GM21526 (cell line): ENCODE measurements around the gene ZNF584.

ENCODE experiments used
- ATAC-seq: cut with Tn5 transposase; IDR thresholded peaks from one replicate; pipeline ENCODE4 v1.9.1; 2021; ENCODE audit warnings: moderate library complexity; ENCODE audit not compliant: unreplicated experiment, low FRiP score

ZNF584 gene

GRCh38 chr19:58385891-58386575 is 22.4 kb upstream of the ZNF584 start:
- no peak for ATAC-seq

GRCh38 chr19:58386576-58387337 is 21.7 kb upstream of the ZNF584 start, which contains the start of gene RPS5:
RPS5 (plus strand) TSS chr19:58387269; CDS start chr19:58388138, 869 bp downstream.
- peak; percentile 74 for ATAC-seq

GRCh38 chr19:58387338-58388174 is 20.9 kb upstream of the ZNF584 start:
- ATAC-seq: no peak

- no peak for ATAC-seq
These were observed 20.3 kb upstream of the ZNF584 start for GRCh38 chr19:58388175-58388526.

GRCh38 chr19:58392945-58393724 is 15.3 kb upstream of the ZNF584 start:
- ATAC-seq: no peak

GRCh38 chr19:58393725-58394033 is 14.8 kb upstream of the ZNF584 start:
- ATAC-seq: no peak

GRCh38 chr19:58394821-58395219 is 13.6 kb upstream of the ZNF584 start:
- no peak for ATAC-seq

GRCh38 chr19:58395220-58395978 is 13.1 kb upstream of the ZNF584 start, which contains the start of gene RNF225:
RNF225 (plus strand) TSS chr19:58395656; CDS start chr19:58396090, 434 bp downstream.
- ATAC-seq: no peak

- no peak for ATAC-seq
These were observed 12.3 kb upstream of the ZNF584 start for GRCh38 chr19:58395979-58396627.

- no peak for ATAC-seq
These were observed 11.5 kb upstream of the ZNF584 start for GRCh38 chr19:58396691-58397532.

GRCh38 chr19:58397533-58398037 is 10.9 kb upstream of the ZNF584 start:
- ATAC-seq: no peak

GRCh38 chr19:58398087-58398486 is 10.4 kb upstream of the ZNF584 start:
- no peak for ATAC-seq

- no peak for ATAC-seq
These were observed 9.9 kb upstream of the ZNF584 start for GRCh38 chr19:58398545-58398944.

- no peak for ATAC-seq
These were observed 8.5 kb upstream of the ZNF584 start for GRCh38 chr19:58399903-58400302.

- no peak for ATAC-seq
These were observed 8.0 kb upstream of the ZNF584 start for GRCh38 chr19:58400316-58400915.

- ATAC-seq: peak; percentile 92
These were observed 7.3 kb upstream of the ZNF584 start for GRCh38 chr19:58400916-58401839.
